Stomach (tissue), 9 donors: Measurements from ENCODE around the gene ELAVL1. TPM values are rescaled to one million over a fixed set of nuclear protein-coding genes. Genes with fewer than 3 reads are reported as not detected.

Source experiments
- DNase-seq, 2 donors: peaks; one replicate each; pipeline versions ENCODE4 v3.0.0 to v3.0.0-alpha.2; 2013 to 2019
- H3K27ac ChIP-seq, 5 donors: fragments of 200-600 bp in 4 of 5; sonication (generic) in 4 of 5; one replicate each; pipeline ENCODE4 v1.5.1; 2013 to 2019; ENCODE audit warnings: mild to moderate bottlenecking in 1 of 5, moderate library complexity in 1 of 5
- H3K27me3 ChIP-seq, 3 donors: fragments of 200-600 bp; sonication (generic); one replicate each; pipeline ENCODE4 v1.5.1; 2017 to 2019; ENCODE audit warnings: mixed run types in 1 of 3
- H3K36me3 ChIP-seq, 4 donors: fragments of 200-600 bp; sonication (generic); 1 replicate in 3 of 4; 2 replicates in 1 of 4; pipeline ENCODE4 v1.5.1; 2016 to 2019
- H3K4me1 ChIP-seq, 4 donors: fragments of 200-600 bp; sonication (generic); one replicate each; pipeline ENCODE4 v1.5.1; 2016 to 2019
- H3K4me3 ChIP-seq, 4 donors: fragments of 200-600 bp; sonication (generic) in 3 of 4; one replicate each; pipeline ENCODE4 v1.5.1; 2016 to 2019; ENCODE audit warnings: mild to moderate bottlenecking in 1 of 4
- H3K9me3 ChIP-seq, 4 donors: fragments of 200-600 bp; sonication (generic); one replicate each; pipeline ENCODE4 v1.5.1; 2016 to 2019
- EP300 ChIP-seq: sonication (generic); formaldehyde crosslinking; IDR thresholded peaks from one replicate; pipeline ENCODE4 v1.6.1; 2017; ENCODE audit warnings: antibody characterized with exemption
- POLR2A ChIP-seq, 4 donors: fragments of 450-650 bp; IDR thresholded peaks; one replicate each; pipeline ENCODE4 v1.6.1; 2016; ENCODE audit warnings: antibody characterized with exemption in 4 of 4, control low read depth in 2 of 4, mild to moderate bottlenecking in 1 of 4, moderate library complexity in 1 of 4
- POLR2AphosphoS5 ChIP-seq, 3 donors: sonication (generic); formaldehyde crosslinking; IDR thresholded peaks; one replicate each; pipeline ENCODE4 v1.6.1; 2016; ENCODE audit warnings: antibody characterized with exemption in 3 of 3
- WGBS, 5 donors: extraction: QIAGEN DNeasy Blood & Tissue Kit in 3 of 5; methylation state at CpG; one replicate each; pipeline versions ENCODE4 v1.1.5 to v1.1.7; 2013 to 2018; 5-methylcytosine and 5-hydroxymethylcytosine counted together
- intact Hi-C: fragments of 100-400 bp; cut with DNase I; formaldehyde crosslinking; loops from one replicate; pipeline ENCODE4 v1.15.1; 2023; ENCODE audit warnings: low total_unique reads
- polyA plus RNA-seq, 3 donors: library from polyadenylated mRNA; stranded (reverse); fragments of 200-250 nt; gene quantifications; one replicate each; pipeline ENCODE4 v1.2.3, GENCODE V29; 2013
- total RNA-seq, 5 donors: library from RNA; depleted of rRNA; stranded (reverse); fragments of >200 nt; gene quantifications; one replicate each; pipeline versions ENCODE4 v1.1.0 to v1.2.3, GENCODE V29; 2014 to 2016
- TF ChIP-seq, protein P1 (sequence below), 7 experiments: fragments of 450-650 bp in 4 of 7; fragments of 200-600 bp in 3 of 7; sonication (generic) in 3 of 7; IDR thresholded peaks; one replicate each; pipeline ENCODE4 v1.5.1; 2016 to 2019; ENCODE audit warnings: antibody characterized with exemption in 7 of 7, control low read depth in 2 of 7, mild to moderate bottlenecking in 1 of 7
- donor health status: healthy with polysubstance abuse.
- donor health status: Bipolar disorder and iron deficiency.
- donor health status: healthy.

ELAVL1 gene
- total and polyA plus RNA-seq, 8 donors: 11.2 to 50.2 (median 19.3) TPM

DNA sequence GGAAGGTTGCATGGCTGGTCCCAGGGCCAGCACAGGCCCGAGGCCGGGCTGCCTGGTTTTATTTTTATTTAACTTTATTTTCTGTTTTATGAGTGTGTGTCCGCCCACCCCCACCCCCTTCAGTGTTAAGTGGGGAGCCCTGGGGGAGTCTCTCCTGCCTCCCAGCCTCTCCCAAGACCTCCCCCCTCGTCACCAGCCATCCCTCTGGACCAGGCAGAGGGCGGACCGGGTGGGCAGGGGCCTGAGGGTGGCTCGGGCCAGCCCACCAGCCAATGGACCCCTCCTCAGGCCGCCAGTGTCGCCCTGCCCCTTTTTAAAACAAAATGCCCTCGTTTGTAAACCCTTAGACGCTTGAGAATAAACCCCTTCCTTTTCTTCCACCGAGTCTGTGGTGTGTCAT lies 91.3 kb downstream of the ELAVL1 start:
- DNase-seq: no peak
- peaks cover 37 to 48% (median 46%) of the 10 kb centered on the region in 4 donors for H3K36me3 ChIP-seq
- peaks cover 12 to 75% (median 50%) of the 10 kb centered on the region in 3 donors for H3K27me3 ChIP-seq
- peaks cover 24 to 45% (median 31%) of the 10 kb centered on the region in 4 donors for H3K4me1 ChIP-seq
- intact Hi-C loops: no loop called here
- no peaks in the 10 kb centered on the region for H3K9me3 ChIP-seq
- 58 to 61% (median 58%) methylated on average over 10 to 12 of the region's 12 CpGs for WGBS, 5 donors
- TF ChIP-seq EP300 (no peak), POLR2A (IDR thresholded peaks at IDR 0.05) (no peak), POLR2AphosphoS5 (IDR thresholded peaks at IDR 0.05) (no peak)
- TF ChIP-seq, protein P1, sequence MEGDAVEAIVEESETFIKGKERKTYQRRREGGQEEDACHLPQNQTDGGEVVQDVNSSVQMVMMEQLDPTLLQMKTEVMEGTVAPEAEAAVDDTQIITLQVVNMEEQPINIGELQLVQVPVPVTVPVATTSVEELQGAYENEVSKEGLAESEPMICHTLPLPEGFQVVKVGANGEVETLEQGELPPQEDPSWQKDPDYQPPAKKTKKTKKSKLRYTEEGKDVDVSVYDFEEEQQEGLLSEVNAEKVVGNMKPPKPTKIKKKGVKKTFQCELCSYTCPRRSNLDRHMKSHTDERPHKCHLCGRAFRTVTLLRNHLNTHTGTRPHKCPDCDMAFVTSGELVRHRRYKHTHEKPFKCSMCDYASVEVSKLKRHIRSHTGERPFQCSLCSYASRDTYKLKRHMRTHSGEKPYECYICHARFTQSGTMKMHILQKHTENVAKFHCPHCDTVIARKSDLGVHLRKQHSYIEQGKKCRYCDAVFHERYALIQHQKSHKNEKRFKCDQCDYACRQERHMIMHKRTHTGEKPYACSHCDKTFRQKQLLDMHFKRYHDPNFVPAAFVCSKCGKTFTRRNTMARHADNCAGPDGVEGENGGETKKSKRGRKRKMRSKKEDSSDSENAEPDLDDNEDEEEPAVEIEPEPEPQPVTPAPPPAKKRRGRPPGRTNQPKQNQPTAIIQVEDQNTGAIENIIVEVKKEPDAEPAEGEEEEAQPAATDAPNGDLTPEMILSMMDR (IDR thresholded peaks at IDR 0.05): no peak
- no peak overlapping the region for H3K27ac ChIP-seq
- no peak overlapping the region for H3K4me3 ChIP-seq

- peaks cover 12 to 71% (median 45%) of the 10 kb centered on the region in 3 donors for H3K27me3 ChIP-seq
- H3K36me3 ChIP-seq: peaks cover 40 to 53% (median 51%) of the 10 kb centered on the region in 4 donors
- TF ChIP-seq POLR2AphosphoS5 (IDR thresholded peaks at IDR 0.05) (no peak), EP300 (no peak), POLR2A (IDR thresholded peaks at IDR 0.05) (no peak)
- TF ChIP-seq, protein P1 (IDR thresholded peaks at IDR 0.05): no peak
- no peak for DNase-seq
- intact Hi-C loops: no loop called here
- WGBS, 5 donors: 77 to 91% (median 82%) methylated on average over 10 of the region's 10 CpGs
- no peaks in the 10 kb centered on the region for H3K9me3 ChIP-seq
- peaks cover 24 to 45% (median 28%) of the 10 kb centered on the region in 4 donors for H3K4me1 ChIP-seq
- H3K4me3 ChIP-seq: no peak overlapping the region
- H3K27ac ChIP-seq: no peak overlapping the region
Observed at GRCh38 chr19:7913652-7914051, 91.8 kb downstream of the ELAVL1 start.

DNA sequence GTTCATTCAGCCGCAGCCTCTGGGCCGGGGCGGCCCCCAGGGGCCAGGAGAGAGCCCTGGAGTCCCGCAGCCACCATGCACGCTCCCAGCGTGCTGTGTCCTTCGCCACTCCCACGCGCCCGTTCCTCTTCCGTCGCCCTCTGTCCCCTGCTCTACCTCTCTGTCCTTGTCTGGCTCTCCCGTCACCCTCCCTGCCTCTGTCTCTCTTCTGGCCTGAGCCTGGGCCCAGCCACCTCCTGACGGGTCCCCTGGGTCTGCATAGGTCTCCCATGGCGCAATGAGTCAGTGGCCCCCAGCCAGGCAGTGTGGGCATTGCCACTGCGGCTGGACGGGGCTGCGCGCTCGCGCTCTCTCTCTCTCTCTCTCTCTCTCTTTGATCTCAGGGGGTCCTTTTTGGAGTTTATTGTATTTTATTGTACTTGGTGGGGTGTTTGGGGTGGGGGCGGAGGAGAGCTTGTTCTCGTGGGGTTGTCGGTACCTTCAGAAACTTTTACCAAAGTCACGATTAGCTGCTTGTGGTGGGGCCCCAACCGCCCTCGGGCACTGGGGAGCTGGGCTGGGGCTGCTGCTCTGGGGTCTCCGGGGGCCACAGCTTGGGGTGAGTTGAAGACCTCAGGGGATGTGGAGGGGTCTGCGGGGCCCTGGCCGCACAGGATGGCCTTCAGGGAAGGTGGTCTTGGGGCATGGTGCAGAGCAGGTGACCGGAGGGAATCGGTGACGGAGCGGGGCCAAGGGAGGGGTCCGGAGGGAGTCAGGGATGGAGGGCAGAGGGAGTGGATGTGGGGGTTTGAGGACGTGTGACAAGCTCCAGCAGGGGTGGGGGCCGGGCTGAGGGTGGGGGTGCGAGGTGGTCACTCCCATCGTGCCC lies 92.5 kb downstream of the ELAVL1 start:
- H3K4me1 ChIP-seq: peaks cover 22 to 45% (median 26%) of the 10 kb centered on the region in 4 donors
- no peak overlapping the region for H3K27ac ChIP-seq
- no peak for DNase-seq
- H3K36me3 ChIP-seq: peaks cover 40 to 58% (median 54%) of the 10 kb centered on the region in 4 donors
- H3K27me3 ChIP-seq: peaks cover 12 to 64% (median 38%) of the 10 kb centered on the region in 3 donors
- intact Hi-C loops: no loop called here
- TF ChIP-seq, protein P1 (IDR thresholded peaks at IDR 0.05): no peak
- no peak for TF ChIP-seq EP300
- TF ChIP-seq POLR2AphosphoS5 (IDR thresholded peaks at IDR 0.05): no peak
- TF ChIP-seq POLR2A (IDR thresholded peaks at IDR 0.05): no peak
- H3K4me3 ChIP-seq: no peak overlapping the region
- WGBS, 5 donors: 92 to 95% (median 94%) methylated on average over 38 to 39 of the region's 39 CpGs
- no peaks in the 10 kb centered on the region for H3K9me3 ChIP-seq

DNA sequence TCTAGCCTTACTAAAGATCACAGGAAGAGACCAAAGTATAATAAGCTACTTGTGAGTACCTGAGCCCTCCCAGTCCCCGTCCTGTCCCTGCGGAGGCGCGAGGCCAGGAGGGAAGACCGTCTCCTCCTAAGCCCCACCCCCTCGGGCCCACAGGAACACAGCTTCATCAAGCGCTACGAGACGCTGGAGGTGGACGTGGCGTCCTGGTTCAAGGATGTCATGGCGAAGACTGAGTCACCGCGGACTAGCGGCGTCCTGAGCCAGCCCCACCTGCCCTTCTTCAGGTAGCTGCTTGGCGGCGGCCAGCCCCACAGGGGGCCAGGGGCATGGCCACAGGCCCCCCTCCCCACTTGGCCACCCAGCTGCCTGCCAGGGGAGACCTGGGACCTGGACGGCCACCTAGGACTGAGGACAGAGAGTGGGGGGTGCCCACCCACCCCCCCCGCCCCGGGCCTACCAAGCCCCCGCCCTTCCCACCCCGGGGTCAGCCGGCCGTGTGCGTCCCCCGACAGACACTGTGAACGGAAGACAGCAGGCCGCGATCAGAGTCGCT lies 93.2 kb downstream of the ELAVL1 start:
- peaks cover 18 to 45% (median 23%) of the 10 kb centered on the region in 4 donors for H3K4me1 ChIP-seq
- 91 to 92% (median 91%) methylated on average over 21 to 31 of the region's 31 CpGs for WGBS, 5 donors
- H3K9me3 ChIP-seq: no peaks in the 10 kb centered on the region
- no peak overlapping the region for H3K4me3 ChIP-seq
- H3K27ac ChIP-seq: no peak overlapping the region
- intact Hi-C loops: no loop called here
- DNase-seq: no peak
- H3K36me3 ChIP-seq: peaks cover 40 to 63% (median 56%) of the 10 kb centered on the region in 4 donors
- TF ChIP-seq POLR2AphosphoS5 (IDR thresholded peaks at IDR 0.05) (no peak), EP300 (no peak), POLR2A (IDR thresholded peaks at IDR 0.05) (no peak)
- TF ChIP-seq, protein P1 (IDR thresholded peaks at IDR 0.05): no peak
- peaks cover 7 to 57% (median 31%) of the 10 kb centered on the region in 3 donors for H3K27me3 ChIP-seq
